BJ (cell line): ENCODE results near the gene SLC6A6. TPM values are rescaled to one million over a fixed set of nuclear protein-coding genes. Genes with fewer than 3 reads are reported as not detected.

Experiments
- CTCF ChIA-PET: fragments of 350-600 bp; formaldehyde crosslinking; extraction: SDS; loops from one replicate; lab custom pipeline; 2021; ENCODE audit warnings: antibody characterized with exemption, inconsistent platforms; lab: Yijun Ruan, JAX
- POLR2A ChIA-PET: fragments of 300-600 bp; sonication (Branson Sonifier 250); formaldehyde crosslinking; extraction: SDS; loops from one replicate; lab custom pipeline; 2021; ENCODE audit warnings: antibody characterized with exemption; lab: Charles Lee
- DNase-seq: peaks from one replicate; pipeline ENCODE4 v3.0.0-alpha.2; 2011; ENCODE audit warnings: low read depth
- H3K27me3 ChIP-seq: 2 replicates; pipeline ENCODE4 v1.6.0; 2011; ENCODE audit warnings: low read length; ENCODE audit not compliant: control insufficient read depth, insufficient read depth
- H3K36me3 ChIP-seq: 2 replicates; pipeline ENCODE4 v1.5.1; 2011; ENCODE audit warnings: low read length; ENCODE audit not compliant: control insufficient read depth, insufficient read depth
- H3K4me3 ChIP-seq: 2 replicates; pipeline ENCODE4 v1.5.1; 2011; ENCODE audit warnings: low read depth, mild to moderate bottlenecking, control low read depth, low read length
- polyA plus RNA-seq: library from polyadenylated mRNA; depleted of rRNA; stranded (reverse); fragments of >200 nt; gene quantifications from 2 replicates; pipeline ENCODE4 v1.2.3, GENCODE V29; 2011
- TF ChIP-seq, protein P1 (sequence below): IDR thresholded peaks from 2 replicates; pipeline ENCODE4 v1.5.1; 2011; ENCODE audit warnings: low read depth, mild to moderate bottlenecking, control low read depth, inconsistent platforms, low read length, moderate library complexity; ENCODE audit not compliant: insufficient read depth

Gene SLC6A6
- polyA plus RNA-seq, 1 experiment, result 114 TPM

DNA sequence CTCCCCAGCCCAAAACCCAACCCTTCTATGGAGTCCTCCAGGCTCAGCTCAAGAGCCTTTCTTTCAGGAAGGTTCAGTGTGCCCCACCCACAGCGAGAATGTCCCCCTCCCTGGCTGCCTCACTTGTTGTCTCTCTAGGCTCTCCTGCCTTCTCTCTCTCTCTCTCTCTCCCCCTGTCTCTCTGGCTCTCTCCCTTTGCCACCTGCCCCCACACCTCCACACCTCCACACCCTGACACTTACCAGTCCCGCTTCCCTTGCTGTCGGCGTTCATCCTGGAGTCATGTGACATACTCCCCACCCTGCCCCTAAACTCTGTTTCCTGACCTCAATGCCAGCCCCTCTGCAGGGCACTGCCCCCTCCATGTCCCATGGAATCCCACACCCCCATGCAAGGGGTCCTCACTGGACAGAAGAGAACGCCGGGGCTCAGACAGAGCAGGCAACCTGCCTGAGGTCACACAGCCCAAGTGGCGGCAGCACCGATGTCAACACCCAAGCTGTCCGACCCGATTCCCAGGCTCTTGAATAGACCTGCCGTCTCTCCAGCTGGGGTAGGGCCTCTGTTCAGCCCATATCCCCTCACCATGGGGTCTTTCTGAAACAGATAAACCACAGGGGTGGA is 28.5 kb upstream of the SLC6A6 start:
- H3K4me3 ChIP-seq, result no peak overlapping the region
- H3K27me3 ChIP-seq, result no peaks in the 10 kb centered on the region
- H3K36me3 ChIP-seq, result no peaks in the 10 kb centered on the region
- ChIA-PET CTCF (interaction anchor here (1.1 to 4.8 kb wide), 5 partner anchors 10 to 113 kb away, joined by 3 to 20 read pairs (median 4); no protein-coding TSS in a partner anchor), POLR2A (no interaction called here)
- no peak for DNase-seq
- TF ChIP-seq, protein P1, sequence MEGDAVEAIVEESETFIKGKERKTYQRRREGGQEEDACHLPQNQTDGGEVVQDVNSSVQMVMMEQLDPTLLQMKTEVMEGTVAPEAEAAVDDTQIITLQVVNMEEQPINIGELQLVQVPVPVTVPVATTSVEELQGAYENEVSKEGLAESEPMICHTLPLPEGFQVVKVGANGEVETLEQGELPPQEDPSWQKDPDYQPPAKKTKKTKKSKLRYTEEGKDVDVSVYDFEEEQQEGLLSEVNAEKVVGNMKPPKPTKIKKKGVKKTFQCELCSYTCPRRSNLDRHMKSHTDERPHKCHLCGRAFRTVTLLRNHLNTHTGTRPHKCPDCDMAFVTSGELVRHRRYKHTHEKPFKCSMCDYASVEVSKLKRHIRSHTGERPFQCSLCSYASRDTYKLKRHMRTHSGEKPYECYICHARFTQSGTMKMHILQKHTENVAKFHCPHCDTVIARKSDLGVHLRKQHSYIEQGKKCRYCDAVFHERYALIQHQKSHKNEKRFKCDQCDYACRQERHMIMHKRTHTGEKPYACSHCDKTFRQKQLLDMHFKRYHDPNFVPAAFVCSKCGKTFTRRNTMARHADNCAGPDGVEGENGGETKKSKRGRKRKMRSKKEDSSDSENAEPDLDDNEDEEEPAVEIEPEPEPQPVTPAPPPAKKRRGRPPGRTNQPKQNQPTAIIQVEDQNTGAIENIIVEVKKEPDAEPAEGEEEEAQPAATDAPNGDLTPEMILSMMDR, result no peak

DNA sequence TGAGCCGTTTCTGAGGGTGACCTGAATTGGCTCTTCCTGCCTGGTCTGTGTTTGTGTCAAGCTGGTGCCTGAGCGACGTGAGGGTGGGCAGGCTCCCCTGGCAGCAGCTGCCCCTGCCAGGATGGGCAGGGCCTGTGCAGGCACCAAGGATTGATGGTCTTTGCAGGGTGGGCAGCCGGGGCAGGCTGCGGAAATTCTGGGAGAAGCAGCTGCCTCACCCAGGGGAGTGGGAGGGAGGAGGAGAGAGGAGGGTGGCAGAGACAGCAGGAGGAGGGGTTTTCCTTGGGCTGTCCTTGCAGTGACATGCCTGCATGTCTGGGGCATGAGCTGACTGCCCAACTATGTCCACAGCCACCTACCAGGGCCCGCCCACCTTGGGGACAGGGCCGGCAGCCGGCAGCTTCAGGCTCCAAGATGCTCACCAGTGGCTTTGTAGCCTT is 27.9 kb upstream of the SLC6A6 start:
- DNase-seq, result no peak
- TF ChIP-seq, protein P1, result no peak

DNA sequence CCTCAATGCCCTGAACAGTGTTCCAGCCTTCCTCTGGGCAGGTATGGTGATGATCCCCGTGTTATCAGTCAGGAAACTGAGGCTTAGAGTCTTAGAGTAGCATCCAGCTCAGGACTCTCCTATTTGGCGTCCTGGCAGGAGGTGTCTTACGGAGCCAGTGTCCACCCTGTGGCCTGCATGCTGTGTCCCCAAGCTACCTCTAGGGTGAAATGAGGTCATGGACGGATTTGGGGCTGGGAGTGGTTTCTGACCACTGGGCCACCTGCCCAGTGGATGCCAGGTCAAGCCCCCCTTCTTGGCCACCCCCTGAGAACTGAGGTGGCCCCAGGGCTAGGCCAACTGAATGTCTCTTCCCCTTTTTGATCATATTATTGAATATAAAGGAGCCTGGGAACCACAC is 27.2 kb upstream of the SLC6A6 start:
- ChIA-PET CTCF (interaction anchor here (1.1 to 4.8 kb wide), 6 partner anchors 9 to 172 kb away, joined by 3 to 20 read pairs (median 4); no protein-coding TSS in a partner anchor), POLR2A (no interaction called here)
- H3K4me3 ChIP-seq, result no peak overlapping the region
- no peak for DNase-seq
- no peaks in the 10 kb centered on the region for H3K27me3 ChIP-seq
- TF ChIP-seq, protein P1, result no peak
- no peaks in the 10 kb centered on the region for H3K36me3 ChIP-seq

More for the DNA sequence above, 27.9 kb upstream of the SLC6A6 start:
- H3K27me3 ChIP-seq, result no peaks in the 10 kb centered on the region
- ChIA-PET CTCF (interaction anchor here (1.1 to 4.8 kb wide), 5 partner anchors 10 to 113 kb away, joined by 3 to 20 read pairs (median 4); no protein-coding TSS in a partner anchor), POLR2A (no interaction called here)
- no peaks in the 10 kb centered on the region for H3K36me3 ChIP-seq
- no peak overlapping the region for H3K4me3 ChIP-seq

DNA sequence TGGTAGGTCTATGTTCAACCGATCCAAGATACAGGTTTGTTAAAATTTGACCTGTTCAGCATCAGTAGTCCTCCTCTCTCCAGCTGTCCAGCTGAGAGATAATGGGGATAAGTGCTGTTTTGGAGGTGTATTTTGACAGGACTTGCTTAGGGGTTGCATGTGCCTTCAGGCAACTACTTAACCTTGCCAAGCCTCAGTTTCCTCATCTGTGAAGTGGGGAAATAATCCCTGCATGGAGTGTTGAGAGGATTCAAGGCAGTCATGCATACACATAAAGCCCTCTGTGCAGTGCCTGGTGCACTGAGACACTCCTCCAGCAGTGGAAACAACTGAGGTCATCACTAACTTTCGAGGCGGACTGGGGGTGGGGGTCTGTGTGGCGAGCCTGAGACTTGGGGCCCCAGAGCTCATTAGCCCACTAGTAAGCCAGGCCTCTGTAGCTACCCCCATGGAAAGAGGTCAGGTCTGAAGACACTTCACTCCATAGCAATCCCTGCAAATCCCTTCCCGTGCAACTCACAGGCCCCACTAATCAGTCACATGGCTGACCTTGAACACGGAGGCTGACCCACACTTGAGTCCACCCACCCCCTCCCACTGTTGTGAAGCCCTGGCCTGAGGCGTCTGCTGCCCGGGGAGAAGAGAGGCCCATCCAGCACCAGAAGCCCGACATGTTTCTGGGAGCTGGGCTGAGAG is 25.9 kb upstream of the SLC6A6 start:
- TF ChIP-seq, protein P1, result no peak
- ChIA-PET POLR2A (no interaction called here), CTCF (interaction anchor here (1.0 to 4.8 kb wide), 4 partner anchors 11 to 175 kb away, joined by 3 to 20 read pairs (median 7); no protein-coding TSS in a partner anchor)
- Histone ChIP-seq H3K4me3 (no peak overlapping the region), H3K36me3 (no peaks in the 10 kb centered on the region), H3K27me3 (no peaks in the 10 kb centered on the region)
- DNase-seq, result no peak
